HG02852 (cell line): ENCODE data around the gene CENPA.
"Not testable (repeated sequence)": the region's sequence is repeated elsewhere in the genome, so short reads cannot be mapped to it uniquely, and the experiment has no call there.

Source experiments
- ATAC-seq: cut with Tn5 transposase; IDR thresholded peaks from one replicate; pipeline ENCODE4 v1.9.1; 2021; ENCODE audit warnings: mild to moderate bottlenecking, moderate library complexity; ENCODE audit not compliant: unreplicated experiment

The CENPA gene

GRCh38 chr2:26759845-26760244, 26.0 kb upstream of the CENPA start:
- no peak for ATAC-seq

GRCh38 chr2:26760991-26761390, 24.9 kb upstream of the CENPA start:
- not testable (repeated sequence) for ATAC-seq

GRCh38 chr2:26763019-26763418, 22.8 kb upstream of the CENPA start:
- no peak for ATAC-seq

- peak; percentile 91 for ATAC-seq
Observed at GRCh38 chr2:26764078-26764887, 21.6 kb upstream of the CENPA start, which contains the start of gene SLC35F6. TSS of gene SLC35F6 (plus strand) at chr2:26764284. CDS start at chr2:26764350, 66 bp downstream.

- no peak for ATAC-seq
Observed at GRCh38 chr2:26764906-26765305, 20.9 kb upstream of the CENPA start.

GRCh38 chr2:26765475-26766200, 20.2 kb upstream of the CENPA start:
- no peak for ATAC-seq

GRCh38 chr2:26767129-26767528, 18.7 kb upstream of the CENPA start:
- no peak for ATAC-seq

- no peak for ATAC-seq
Observed at GRCh38 chr2:26767894-26768487, 17.9 kb upstream of the CENPA start.

GRCh38 chr2:26768759-26769088, 17.1 kb upstream of the CENPA start:
- no peak for ATAC-seq

- no peak for ATAC-seq
Observed at GRCh38 chr2:26769089-26769761, 16.6 kb upstream of the CENPA start.

GRCh38 chr2:26770986-26771586, 14.8 kb upstream of the CENPA start:
- ATAC-seq, result no peak

GRCh38 chr2:26772064-26773001, 13.5 kb upstream of the CENPA start:
- ATAC-seq, result no peak

- no peak for ATAC-seq
Observed at GRCh38 chr2:26776195-26776800, 9.6 kb upstream of the CENPA start.

GRCh38 chr2:26778098-26778497, 7.8 kb upstream of the CENPA start:
- no peak for ATAC-seq

GRCh38 chr2:26778507-26778906, 7.3 kb upstream of the CENPA start:
- ATAC-seq, result no peak

- no peak for ATAC-seq
Observed at GRCh38 chr2:26780203-26780760, 5.6 kb upstream of the CENPA start.

- ATAC-seq, result no peak
Observed at GRCh38 chr2:26782876-26783704, 2.8 kb upstream of the CENPA start.

- no peak for ATAC-seq
Observed at GRCh38 chr2:26784570-26785234, 1.2 kb upstream of the CENPA start.
